Stimulated activated CD4-positive, alpha-beta T cell treated with anti-CD3 and anti-CD28 coated beads, Interleukin-4, amount 100 ng/mL, for 1 hour (primary cell): ENCODE measurements around the gene PXDN.

ENCODE experiments used
- DNase-seq: peaks from one replicate; pipeline ENCODE4 v3.0.0-alpha.2; 2020

The PXDN gene

DNA sequence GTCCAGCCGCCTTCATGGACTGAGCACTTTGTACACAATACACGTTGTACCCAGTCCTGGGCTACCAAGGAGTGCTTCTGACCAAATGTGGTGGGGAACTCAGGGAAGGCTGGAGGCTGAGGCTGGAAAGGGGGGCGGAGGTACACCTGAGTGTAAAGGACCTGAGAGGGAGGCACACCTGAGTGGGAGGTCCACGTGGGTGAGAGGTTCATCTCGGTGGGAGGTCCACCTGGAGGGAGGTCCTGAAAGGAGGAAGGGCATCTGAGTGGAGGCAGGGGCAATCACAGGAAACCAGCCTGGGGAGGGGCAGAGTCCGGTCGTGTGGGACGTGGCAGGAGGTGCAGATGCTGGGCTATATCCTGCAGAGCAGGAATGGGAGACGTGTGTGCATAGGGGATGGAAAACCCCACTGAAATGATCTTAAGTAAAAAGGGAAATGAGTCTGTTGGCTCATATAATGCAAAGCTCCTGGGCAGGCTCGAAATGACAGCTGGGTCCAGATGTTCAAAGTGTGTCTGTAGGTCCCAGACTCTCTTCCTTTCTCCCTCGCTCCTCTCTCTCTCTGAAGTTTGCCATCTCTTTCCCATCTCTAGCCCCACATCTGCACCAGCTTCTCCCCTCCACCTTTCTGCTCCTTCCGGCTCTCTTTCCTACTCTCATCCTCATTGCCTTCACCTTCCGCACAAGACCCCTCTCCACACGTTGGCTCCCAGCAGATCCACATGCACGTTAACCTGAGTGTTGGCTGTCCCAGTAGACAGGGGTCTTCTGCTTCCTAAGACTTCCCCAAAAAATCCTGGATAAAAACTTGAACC lies 137.7 kb downstream of the PXDN start:
- no peak for DNase-seq

DNA sequence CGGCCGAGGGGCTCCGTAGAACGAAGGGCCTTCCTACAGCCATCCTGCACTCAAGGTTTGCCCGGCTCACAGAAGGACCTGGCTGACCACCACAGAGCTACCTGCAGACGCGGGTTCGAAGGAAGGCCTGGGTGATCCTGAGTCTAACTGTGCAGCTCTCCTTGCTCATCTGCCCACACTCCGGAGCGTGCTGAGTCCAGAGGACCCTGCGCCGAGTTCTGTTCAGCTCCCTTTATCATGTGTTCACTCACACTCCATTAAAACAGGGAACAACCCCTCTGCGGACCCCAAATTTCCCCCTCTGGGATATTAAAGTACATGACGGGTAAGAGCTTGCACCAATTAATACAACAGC lies 138.3 kb downstream of the PXDN start:
- no peak for DNase-seq

DNA sequence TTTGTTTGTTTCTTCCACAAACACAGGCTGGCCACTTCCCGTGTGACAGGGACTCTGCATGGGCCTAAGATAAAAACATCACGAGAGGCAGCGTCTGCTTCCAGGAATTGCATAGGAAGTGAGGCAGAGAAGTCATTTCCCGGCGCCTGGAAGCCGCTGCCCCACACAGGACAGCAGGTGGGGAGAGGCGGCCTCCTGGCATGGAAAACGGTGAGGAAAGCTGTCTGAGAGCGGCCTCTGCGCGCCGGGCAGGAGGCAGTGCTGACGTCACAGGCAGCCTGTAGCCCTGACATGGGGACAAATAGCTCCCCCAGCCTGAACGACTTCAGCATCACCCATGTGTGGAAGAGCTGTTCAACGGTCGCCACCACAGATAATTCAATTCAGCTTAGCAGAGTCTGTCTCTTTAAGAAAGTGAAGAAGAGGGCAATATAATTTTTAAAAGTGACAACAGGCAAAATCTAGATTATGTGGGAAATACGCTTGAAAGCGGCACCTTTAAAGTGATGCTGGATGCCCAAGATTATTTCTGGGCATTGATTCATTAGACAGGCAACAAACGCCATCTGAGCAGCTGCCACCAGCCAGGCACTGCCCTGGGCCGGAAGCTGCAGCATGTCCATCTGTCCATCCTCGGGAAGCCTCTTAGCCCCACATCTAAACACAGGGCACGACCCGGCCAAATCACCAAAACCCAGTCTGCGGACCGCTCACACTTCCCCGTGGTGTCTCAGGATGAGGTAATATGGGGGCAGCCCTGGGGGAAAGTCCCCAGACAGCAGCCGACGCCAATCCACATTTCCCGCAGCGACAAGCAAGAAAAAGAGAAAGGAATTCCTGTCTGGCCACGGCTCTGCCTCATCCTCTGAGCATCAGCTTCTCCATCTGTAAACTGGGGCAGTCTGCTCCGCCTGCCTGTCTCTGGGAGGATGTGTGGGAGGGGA lies 138.9 kb downstream of the PXDN start:
- no peak for DNase-seq

DNA sequence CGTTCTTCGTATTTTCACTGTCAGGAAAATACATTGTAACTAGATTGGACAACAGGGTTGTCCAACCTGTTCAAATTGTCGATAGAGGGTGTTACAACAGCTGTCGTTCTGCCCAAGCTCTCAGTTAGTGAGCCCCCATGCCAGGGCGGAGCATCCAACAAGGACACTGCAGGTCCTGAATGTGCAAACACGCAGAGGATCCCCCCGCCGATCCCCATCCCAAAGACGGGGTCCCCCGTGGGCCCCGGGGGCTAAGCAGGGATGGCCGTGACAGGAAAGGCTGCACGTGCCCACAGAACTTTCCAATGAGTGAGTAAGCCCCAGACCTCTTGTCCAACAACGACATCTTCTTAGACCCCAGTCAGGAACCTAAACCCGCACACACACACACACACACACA lies 140.8 kb downstream of the PXDN start:
- DNase-seq: no peak

DNA sequence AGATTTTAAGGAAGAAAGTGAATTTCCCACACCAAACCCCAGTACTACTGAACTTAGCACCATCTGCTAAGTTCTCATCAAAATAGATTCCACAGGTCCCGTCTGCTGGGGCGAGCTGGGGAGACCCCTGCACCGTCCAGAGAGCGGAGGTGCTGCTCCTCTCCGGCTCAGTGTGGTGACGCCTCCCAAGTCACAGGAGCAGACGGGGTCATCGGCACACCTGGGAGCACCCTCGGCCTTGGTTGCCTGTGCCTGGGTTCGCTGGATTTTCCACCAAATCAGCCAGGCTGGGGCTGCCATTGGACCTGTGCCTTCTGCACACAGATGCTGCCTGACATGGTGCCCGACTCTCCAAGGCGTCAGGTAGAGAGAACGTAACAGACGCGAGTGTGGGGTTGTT lies 141.3 kb downstream of the PXDN start:
- DNase-seq: no peak

DNA sequence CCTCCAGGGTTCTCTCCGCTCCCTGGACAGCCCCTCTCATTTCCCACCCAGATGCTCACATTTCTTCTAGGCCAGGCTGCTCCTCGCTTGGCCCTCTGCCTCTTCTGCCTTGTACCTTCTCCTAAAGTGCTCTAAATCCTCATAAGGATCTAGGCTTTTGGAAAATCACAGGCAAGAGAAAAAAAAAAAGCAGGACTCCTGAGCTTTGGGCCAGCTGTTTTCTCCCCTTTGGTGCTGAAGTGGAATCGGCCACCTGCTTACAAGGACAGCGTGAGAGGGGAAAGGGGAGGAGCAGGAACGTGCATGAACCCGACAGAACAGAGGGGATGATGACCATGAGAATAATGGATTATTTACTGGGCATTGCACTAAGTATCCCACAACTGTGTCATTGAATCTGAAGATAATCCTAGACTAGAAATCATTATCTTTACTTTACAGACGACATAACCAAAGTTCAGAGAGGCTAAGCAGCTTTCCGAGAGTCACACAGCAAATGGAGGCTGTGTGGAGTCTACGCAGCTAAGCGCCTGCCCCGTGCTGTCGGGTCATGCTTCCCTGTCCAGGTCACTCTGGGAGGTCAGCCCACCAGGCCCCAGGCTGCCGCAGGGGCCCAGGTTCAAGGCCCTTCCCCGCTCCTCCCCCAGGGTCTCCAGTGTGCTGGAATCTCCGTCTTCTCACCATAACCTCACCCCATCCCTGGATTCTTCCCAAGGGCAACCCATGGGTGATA lies 141.9 kb downstream of the PXDN start:
- no peak for DNase-seq

DNA sequence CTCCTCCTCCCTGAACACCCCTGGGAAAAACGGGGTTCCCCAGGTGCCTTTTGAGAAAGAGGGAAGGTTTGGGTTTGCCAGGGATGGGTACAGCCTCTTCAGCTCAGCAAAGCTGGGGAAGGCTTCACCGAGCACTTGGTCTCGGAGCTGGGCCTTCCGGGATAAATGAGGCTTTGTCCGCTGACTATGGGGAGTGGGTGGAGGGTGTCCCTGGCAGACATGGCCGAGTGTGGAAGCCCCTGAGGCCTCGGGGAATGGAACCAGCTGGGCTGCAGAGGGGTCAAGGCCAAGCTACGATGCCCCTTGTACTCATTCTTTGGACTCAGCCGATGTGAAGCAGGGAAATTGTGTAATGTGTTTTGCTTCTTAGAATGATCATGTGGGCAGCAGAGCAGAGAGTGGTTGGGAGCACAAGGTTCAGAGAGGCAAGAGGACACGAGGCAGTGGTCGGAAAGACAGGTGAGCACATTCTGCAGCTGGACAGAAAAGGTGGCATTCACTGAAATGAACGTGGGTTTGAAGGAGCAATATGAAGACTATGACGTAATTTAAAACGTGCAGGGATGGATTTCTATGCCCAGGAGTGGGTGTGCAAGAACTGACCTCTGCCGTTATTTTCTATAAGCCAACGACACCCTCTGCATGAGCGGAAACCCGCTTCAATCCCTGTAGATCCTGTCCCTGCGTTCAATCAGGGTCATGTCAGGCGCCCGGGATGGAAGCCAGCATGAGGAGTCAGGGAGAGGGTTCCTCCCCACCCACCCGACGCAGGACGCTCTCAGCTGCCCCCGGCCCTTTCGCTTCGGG lies 142.6 kb downstream of the PXDN start:
- DNase-seq: no peak

DNA sequence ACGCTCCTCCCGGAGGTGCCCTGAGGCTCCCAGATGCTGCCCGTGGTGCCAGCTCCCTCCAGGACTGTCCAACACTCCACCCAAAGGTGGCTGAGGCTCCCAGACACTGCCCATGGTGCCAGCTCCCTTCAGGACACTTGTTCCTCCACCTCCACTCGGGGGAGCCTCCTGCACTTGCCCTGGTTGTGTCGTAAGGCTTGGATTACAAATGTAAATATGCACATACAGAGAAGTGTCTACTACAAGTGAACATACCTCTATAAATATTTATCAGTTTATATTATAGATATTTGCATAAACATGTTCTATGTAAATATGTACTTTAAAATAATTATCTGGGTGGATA lies 143.3 kb downstream of the PXDN start:
- DNase-seq: no peak

DNA sequence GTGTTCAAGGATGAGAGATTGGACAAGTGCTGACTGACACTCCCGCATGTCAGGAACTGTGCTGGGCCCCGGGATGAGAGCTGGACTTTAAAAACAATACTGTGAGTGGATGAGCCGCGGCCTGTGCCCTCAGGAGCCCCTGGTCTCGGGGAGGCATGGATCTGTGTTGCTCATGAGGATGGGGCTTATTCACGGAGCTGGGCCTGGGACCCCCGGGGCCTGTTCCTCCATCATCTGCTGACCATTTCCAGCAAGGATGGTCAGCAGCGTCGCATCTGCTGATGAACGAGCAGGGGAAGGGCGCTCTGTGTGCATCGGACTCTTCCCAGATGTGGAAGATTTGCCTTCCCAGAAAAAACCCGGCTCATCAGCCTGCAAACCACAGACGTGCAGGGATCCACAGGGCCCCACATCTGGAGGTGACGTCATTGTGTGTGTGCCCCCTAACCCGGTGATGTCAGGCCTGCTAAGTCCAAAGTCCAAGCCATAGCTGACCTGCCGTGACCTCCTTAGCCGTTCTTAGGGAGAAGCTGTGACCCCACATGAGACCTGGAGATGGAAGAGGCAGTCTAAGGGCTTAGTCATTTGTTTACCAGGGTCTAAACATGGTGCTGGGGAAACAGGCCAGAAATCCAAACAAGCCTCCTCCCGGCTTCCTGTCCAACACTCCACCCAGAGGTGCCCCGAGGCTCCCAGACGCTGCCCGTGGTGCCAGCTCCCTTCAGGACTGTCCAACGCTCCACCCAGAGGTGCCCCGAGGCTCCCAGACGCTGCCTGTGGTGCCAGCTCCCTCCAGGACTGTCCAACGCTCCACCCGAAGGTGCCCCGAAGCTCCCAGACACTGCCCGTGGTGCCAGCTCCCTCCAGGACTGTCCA lies 143.9 kb downstream of the PXDN start:
- DNase-seq: no peak

DNA sequence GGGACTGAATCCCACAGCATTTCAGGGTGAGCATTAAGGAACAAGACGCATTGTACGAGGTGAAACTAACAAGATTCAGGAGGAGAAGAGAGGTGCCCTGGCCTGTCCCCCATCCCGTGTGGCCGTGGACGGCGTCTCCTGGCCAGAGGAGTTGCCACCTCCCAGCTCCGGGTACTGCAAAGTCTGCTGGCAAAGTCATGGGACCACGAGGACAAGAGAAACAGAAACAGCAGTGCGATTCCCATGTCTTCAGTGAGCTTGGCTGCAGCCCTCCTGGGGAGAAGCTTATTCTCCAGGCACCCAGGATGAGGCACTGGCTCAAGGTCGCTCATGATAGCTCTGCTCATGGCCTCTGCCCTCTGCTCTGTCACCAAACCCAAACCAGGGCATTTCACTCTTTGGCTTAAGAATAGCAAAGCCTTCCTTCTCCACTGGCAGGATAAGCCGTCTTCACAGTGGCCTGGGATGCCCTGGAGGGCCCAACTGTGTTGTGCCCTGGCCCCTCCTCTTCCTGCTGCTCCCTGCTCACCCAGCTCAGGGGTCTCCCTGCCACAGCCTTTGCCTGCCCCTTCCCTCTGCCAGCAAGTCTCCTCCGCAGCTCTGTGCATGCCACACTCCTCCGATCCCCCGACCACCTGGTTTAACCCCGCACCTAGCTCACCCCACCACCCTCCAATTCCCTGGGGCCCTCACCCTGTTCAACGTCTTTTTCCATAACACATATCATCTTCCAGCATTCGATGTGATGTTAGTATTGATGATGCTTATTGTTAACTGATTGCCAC lies 144.8 kb downstream of the PXDN start:
- DNase-seq: no peak

DNA sequence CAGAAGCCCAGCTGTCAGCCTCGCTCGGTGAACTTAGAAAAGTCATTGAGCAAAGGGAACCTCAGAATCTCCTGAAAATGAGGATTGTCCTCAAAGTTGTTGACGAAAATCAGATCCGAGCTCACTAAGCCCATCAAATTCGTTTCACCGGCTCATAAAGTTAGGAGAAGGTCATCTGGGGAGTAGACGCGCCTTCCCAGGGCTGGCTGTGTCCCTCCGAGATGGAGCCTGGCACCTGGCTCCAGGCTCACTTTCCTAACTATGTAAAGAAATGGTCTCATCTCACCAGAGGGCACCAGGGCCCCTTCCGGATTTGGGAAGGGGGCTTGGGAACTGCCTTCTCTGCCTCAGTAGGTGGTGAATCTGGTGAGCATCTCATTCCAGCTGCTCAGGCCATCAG lies 145.5 kb downstream of the PXDN start:
- no peak for DNase-seq

DNA sequence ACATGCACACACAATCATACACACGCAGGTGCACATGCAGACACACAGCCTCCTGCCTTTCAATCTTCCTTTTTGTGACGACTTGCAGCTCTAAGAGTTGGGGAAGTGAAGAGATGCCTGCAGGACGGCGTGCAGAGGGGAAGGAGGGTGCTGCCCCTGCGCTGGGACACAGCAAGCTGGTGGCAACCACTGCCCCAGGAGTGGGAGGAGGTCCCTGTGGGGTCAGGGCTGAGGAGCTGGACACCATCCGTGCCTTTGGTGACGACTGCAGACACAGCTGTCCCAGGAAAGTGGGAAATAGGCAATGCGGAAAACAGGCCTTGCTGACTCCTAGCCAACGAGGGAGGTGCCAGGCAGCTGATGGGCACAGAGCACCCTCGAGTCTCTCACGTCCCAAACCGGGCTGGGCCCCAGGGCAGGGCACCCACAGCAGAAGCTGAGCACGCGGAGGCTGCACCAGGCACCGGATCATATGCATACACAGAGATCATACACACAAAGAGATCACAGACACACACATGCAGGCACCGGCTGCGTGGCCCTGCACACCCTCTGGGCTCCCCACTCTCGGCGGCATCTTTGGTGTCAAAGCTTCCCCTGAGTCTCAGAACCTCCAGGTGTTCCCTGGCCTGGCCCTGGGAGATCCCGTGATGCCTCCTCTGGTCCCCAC lies 146.1 kb downstream of the PXDN start:
- DNase-seq: no peak

DNA sequence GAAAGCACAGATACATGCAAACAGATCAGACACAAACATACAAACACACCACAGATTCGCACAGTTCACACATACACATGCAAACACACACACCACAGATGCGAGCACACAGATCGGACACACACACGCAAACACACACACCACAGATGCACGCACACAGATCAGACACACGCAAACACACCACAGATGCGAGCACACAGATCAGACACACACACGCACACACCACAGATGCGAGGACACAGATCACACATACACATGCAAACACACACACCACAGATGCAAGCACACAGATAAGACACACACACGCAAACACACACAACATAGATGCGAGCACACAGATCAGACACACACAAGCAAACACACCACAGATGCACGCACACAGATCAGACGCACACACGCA lies 149.0 kb downstream of the PXDN start:
- DNase-seq: no peak

DNA sequence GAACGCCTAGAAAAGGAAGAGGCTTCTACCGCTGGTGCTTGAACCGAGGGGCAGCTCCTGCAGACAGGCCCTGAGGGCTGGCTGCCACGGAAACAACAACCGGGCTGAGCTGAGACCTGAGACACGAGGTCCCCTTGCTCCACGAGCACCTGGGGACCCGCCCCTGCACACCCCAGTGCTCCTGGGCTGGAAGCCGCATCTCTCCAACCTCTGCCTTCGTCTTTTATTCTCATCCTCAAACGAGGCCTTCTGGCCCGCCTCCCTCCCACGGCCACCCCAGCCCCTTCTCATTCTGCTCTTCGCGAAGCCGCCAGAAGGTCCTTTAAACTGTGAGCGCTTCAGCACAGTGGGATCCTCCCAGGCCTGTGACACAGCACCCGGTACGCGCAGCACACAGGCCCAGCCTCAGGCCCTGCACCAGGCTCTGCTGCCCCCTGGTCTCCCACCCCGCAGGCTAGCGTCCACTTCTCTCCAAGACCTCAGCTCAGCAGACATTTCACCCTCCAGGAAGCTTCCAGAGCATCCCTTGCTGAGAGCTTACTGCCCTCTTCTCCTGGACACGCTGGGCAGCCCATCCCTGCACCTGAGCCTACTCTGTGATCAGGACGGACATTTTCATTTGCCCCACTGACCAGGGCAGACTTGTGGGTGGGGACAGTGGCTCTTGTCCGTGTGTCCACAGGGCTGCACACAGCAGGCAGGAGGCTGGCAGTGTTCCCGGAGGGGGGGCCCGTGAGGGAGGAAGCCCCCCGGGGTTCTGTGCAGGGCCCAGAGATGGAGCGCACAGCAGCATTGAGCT lies 149.7 kb downstream of the PXDN start:
- no peak for DNase-seq

DNA sequence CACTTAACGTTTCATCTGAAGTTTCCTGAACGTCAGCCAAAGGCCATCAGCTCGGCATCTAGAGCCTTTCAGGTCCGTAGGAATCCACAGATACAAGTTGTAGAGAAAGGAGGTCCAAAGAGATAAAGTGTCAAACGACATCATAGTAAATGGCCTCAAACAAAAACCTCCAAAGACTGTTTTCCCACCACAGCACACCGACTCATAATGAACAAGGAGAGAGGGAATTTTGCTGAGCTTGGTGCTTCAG lies 150.3 kb downstream of the PXDN start:
- no peak for DNase-seq

DNA sequence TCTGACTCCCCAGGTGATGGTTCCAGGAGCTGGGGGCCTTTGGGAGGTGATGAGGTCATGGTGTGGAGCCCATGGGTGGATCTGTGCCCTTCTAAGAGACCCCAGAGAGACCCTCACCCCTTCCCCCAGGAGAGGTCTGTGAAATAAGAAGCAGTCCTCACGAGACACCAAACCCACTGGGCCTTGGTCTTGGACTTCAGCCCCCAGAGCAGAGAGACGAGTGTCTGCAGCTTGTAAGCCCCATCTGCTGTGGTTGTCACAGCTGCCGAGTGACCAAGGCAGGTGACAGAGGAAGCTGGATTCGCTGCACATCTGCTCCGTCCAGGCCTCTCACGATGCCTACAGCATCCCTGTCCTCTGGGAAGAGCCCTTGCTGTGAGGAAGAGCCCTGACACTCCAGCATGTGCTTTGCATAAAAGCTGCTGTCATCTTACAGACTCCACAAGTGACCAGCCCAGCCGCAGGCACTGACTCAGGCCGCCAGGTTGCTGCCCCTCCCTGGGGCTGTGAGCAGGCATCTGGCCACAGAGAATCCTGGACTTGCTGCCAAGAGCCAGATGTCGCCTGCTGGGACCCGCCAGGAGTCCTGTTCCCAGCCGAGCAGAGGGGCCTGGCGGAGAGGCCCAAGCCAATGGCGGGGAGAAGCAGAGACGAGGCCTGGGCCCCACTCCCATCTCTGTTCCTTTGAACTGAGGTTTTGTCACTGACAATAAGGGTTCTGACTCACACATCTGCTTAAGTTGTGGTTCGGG lies 150.8 kb downstream of the PXDN start:
- no peak for DNase-seq

DNA sequence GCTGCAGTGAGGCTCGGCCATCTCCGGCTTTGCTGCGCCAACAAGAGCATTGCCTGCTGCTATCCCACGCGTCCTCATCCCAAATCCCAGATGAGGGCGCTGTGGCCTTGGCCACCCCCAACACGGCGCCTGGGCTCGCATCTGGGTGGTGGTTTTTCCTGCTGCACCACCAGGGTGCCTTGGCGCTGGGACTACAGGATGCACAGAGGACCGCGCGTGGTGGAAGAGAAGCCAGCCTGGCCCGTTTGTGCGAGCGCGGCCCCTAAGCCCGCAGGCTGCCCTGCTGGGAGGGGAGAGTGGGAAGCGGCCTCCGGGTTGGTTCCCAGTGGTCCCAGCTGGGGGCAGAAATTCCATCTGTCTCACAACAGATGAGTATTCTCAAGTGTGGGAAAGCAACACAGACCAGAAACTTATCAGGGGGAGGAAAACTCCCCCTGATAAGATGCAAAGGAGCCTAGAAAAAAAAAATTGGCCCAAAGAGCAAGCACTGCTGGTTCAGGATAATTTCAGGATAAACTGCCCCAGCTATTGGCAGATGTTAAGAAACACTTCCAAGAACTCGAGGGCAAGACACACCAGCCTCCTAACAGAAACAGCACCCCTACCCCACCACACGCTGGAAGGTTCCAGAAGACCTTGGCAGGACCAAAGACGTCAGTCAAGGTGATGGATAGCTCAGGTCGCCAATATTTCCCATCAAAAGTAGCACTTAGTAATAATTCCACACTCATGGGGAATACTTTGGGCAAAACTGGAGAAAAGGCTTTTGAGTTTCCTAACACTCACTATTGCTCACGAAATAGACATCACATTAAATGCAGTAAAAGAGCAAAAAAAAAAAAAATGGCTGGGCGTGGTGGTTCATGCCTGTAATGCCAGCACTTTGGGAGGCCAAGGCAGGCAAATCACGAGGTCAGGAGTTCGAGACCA lies 152.1 kb downstream of the PXDN start:
- no peak for DNase-seq

DNA sequence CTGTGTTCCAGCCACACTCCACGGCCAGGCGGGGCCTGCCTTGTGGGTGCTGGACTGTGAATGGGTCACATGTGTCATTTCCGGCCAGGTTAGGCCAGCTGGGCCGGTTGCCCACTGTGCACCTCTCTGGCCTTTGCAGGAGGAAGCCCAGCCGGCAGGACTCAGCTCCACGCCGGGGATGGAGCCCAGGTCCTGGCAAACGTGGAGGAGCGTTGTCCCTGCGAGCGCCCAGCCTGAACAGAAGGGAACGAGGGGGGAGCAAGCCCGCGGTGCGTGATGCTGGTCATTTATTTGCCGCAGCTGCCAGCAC lies 152.9 kb downstream of the PXDN start:
- no peak for DNase-seq
